Bronchial epithelial cell (primary cell): Measurements from ENCODE around the gene ATG3. TPM values are rescaled to one million over a fixed set of nuclear protein-coding genes. Genes with fewer than 3 reads are reported as not detected.
A peak's percentile ranks its signal among the peaks of the same experiment; 100 is the strongest.

Source experiments
- DNase-seq: peaks from one replicate; pipeline ENCODE4 v3.0.0-alpha.2; 2010; ENCODE audit warnings: low read depth
- FAIRE-seq: peaks from 2 replicates; lab custom pipeline; 2011; peaks lifted over from hg19 to GRCh38; lab: Jason Lieb, UNC
- H3K27me3 ChIP-seq: 2 replicates; pipeline ENCODE4 v1.5.1; 2011; ENCODE audit warnings: low read length; ENCODE audit not compliant: control insufficient read depth, insufficient read depth
- H3K36me3 ChIP-seq: 2 replicates; pipeline ENCODE4 v1.5.1; 2011; ENCODE audit warnings: low read length; ENCODE audit not compliant: control insufficient read depth, insufficient read depth
- H3K4me3 ChIP-seq: 2 replicates; pipeline ENCODE4 v1.5.1; 2011; ENCODE audit warnings: mild to moderate bottlenecking, low read depth, low read length, control low read depth
- CTCF ChIP-seq: IDR thresholded peaks from 2 replicates; pipeline ENCODE4 v1.5.1; 2011; ENCODE audit warnings: mild to moderate bottlenecking, moderate library complexity, low read length, control low read depth, inconsistent platforms; ENCODE audit not compliant: insufficient read depth, severe bottlenecking
- total RNA-seq: library from RNA; depleted of rRNA; stranded (reverse); fragments of >200 nt; gene quantifications from 2 replicates; pipeline ENCODE4 v1.2.1, GENCODE V29; 2014

The ATG3 gene
- total RNA-seq, 1 donor from 2014 or later: 73.2 TPM

- Histone ChIP-seq H3K36me3 (no peaks in the 10 kb centered on the region), H3K4me3 (no peak overlapping the region), H3K27me3 (no peaks in the 10 kb centered on the region)
- no peak for DNase-seq
- no peak for FAIRE-seq
- TF ChIP-seq CTCF: no peak
These were observed 31.5 kb upstream of the ATG3 start for GRCh38 chr3:112593258-112593657.

GRCh38 chr3:112587336-112587735 is 25.6 kb upstream of the ATG3 start:
- Histone ChIP-seq H3K27me3 (no peaks in the 10 kb centered on the region), H3K36me3 (no peaks in the 10 kb centered on the region), H3K4me3 (no peak overlapping the region)
- DNase-seq (no peak), FAIRE-seq (no peak)
- no peak for TF ChIP-seq CTCF

GRCh38 chr3:112585782-112586181 is 24.0 kb upstream of the ATG3 start:
- no peak for FAIRE-seq
- H3K36me3 ChIP-seq: no peaks in the 10 kb centered on the region

GRCh38 chr3:112583105-112583504 is 21.3 kb upstream of the ATG3 start:
- Histone ChIP-seq H3K4me3 (no peak overlapping the region), H3K36me3 (no peaks in the 10 kb centered on the region), H3K27me3 (no peaks in the 10 kb centered on the region)
- no peak for FAIRE-seq
- no peak for TF ChIP-seq CTCF
- no peak for DNase-seq

More at GRCh38 chr3:112585782-112586181, 24.0 kb upstream of the ATG3 start:
- no peak for TF ChIP-seq CTCF
- no peak for DNase-seq
- H3K4me3 ChIP-seq: no peak overlapping the region
- H3K27me3 ChIP-seq: no peaks in the 10 kb centered on the region

GRCh38 chr3:112582244-112582874 is 20.6 kb upstream of the ATG3 start:
- peak; percentile 58 for DNase-seq
- Histone ChIP-seq H3K4me3 (no peak overlapping the region), H3K36me3 (no peaks in the 10 kb centered on the region), H3K27me3 (no peaks in the 10 kb centered on the region)
- FAIRE-seq: no peak
- TF ChIP-seq CTCF: peak; percentile 51

- Histone ChIP-seq H3K27me3 (no peaks in the 10 kb centered on the region), H3K4me3 (no peak overlapping the region), H3K36me3 (no peaks in the 10 kb centered on the region)
- FAIRE-seq (no peak), DNase-seq (no peak)
- no peak for TF ChIP-seq CTCF
These were observed 17.9 kb upstream of the ATG3 start for GRCh38 chr3:112579697-112580096.
